ENCODE results near the gene SLC37A2.
A peak's percentile ranks its signal among the peaks of the same experiment; 100 is the strongest.
"Not testable (repeated sequence)": the region's sequence is repeated elsewhere in the genome, so short reads cannot be mapped to it uniquely, and the experiment has no call there.

Gene SLC37A2

GRCh38 chr11:125082611-125083311, 19.7 kb downstream of the SLC37A2 start:
- H3K27ac ChIP-seq: peak overlapping the region; percentile 91
- DNase-seq (ENCODE audit: low read depth, low spot score): peak; percentile 90

GRCh38 chr11:125083312-125084056, 20.4 kb downstream of the SLC37A2 start:
- peak overlapping the region; percentile 91 for H3K27ac ChIP-seq
- DNase-seq (ENCODE audit: low read depth, low spot score): no peak

DNA sequence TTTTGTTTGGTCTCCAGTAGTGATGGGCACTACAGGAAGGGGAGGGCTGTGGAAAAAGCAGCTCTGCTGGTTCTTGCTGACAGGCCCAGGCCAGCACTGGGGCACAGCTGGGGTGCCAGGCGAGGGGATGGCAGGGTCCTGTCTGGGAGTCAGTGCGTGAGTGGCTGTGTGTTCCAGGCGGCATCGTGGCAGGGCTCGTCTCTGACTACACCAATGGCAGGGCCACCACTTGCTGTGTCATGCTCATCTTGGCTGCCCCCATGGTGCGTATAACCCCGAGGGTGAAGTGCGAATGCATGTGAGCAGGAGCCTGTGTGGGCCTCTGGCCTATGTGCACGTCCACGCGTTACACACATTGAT, 20.9 kb downstream of the SLC37A2 start:
- H3K27ac ChIP-seq: peak overlapping the region; percentile 91
- no peak for DNase-seq (ENCODE audit: low read depth, low spot score)

DNA sequence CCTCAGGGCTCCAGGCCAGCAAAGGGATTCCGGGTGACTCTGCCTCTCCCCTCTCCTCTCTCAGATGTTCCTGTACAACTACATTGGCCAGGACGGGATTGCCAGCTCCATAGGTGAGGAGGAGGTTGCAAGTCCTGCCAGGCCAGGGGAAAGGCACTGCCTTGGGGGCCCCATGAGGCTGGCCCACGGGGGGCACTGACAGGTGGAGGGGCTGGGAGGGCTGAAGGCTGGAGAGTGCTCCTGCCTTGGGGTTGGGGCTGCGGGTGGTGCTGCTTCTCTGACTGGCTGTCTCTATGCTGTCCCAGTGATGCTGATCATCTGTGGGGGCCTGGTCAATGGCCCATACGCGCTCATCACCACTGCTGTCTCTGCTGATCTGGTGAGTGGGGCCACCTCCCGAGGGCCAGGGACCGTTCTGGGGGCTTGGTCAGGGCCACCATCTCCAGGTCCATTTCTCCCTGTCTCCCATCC, 21.7 kb downstream of the SLC37A2 start:
- H3K27ac ChIP-seq: no peak overlapping the region
- DNase-seq (ENCODE audit: low read depth, low spot score): no peak

DNA sequence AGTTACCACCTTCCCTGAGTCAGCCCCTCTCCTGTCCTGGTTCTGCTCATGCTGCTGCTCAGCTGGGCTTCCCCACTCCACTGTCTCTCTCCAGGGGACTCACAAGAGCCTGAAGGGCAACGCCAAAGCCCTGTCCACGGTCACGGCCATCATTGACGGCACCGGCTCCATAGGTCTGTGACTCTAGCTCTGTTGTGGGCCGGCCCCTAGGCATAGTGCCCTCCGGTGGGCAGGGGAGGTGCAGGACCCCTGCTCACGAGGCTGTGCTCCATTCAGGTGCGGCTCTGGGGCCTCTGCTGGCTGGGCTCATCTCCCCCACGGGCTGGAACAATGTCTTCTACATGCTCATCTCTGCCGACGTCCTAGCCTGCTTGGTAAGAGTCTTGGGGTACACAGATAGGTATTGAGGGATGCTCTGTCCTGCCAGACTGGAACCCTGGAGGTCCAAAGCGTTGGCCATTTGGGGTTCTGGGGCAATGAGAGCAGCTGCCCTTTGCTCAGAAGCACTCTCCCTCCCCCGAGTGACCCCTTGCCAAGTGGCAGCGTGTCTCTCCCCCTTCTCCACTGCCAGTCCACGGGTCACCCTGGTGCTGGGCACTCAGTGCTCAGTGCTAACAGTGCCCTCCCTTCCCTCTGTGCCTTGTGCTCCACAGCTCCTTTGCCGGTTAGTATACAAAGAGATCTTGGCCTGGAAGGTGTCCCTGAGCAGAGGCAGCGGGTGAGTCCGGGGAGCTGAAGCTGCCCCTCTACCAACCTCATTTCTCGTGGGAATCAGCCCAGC, 22.4 kb downstream of the SLC37A2 start:
- DNase-seq (ENCODE audit: low read depth, low spot score): no peak

DNA sequence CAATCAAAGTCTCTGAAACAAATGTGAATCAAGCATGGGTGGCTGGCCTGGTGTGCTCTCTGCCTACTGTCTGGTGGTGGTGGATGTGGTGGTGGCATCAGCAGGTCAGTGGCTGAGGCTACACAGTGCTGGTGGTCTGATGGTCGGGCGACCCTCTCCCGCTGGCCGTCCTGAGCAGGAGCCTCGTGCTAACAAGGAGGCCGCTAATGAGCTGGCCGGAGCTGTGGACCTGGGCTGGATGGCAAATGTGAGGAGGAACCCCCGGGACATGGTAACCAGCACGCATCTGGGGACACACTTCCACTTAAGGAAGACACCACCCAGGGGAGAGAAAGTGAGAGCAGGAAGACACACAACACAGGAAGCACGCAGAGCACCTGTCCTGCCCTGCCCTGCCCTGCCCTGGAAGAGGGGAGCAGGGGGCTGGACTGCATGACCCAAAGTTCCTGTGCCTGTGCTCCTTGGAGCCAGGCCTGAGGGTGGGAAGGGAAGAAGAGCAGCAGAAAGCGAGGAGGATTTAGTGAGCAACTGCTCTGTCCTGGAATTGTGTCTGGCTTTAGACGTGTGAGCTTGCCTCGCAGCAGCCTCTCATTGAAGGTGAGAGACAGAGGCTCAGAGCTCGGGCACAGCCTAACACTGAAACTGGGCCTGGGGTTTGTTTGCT, 23.7 kb downstream of the SLC37A2 start:
- no peak overlapping the region for H3K27ac ChIP-seq

More for the DNA sequence above, 22.4 kb downstream of the SLC37A2 start:
- H3K27ac ChIP-seq: no peak overlapping the region

GRCh38 chr11:125088123-125088522, 25.0 kb downstream of the SLC37A2 start:
- H3K27ac ChIP-seq: no peak overlapping the region
- no peak for DNase-seq (ENCODE audit: low read depth, low spot score)

More for the DNA sequence above, 23.7 kb downstream of the SLC37A2 start:
- no peak for DNase-seq (ENCODE audit: low read depth, low spot score)

DNA sequence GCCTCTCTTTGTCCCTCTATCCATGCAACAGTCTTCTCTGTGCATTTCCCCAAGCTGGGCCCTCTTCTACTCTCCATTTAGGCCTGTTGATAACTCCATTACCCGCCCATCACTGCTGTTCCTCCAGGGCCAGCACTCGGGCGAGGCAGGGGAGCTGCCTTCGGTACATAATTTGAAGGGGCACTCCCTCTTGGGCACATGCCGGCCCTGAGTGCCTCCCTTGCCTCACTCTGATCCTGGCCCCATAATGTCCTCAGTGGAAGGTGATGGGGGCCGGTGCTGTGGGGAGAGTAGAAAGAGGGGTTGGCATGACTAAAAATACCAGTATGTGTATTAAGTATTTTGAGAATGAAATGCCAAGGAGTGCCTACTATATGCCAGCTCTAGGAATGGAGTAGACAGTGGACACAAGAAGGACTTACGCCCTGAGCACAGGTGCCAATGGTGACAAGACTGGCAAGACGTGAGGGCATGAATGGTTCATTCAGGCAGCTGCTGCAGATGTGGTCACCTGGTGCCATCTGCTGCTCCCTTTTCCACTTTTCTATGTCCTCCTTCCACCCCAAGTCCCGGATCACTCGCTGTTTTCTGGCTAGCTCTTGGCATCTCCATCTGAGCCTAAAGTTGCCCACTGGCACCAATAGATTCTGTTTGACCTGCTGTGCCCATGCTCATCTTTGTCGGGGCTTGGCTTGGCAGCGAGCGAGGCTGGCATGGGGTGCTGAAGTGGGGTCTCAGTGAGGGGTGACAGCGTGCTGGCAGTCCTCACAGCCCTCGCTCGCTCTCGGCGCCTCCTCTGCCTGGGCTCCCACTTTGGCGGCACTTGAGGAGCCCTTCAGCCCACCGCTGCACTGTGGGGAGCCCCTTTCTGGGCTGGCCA, 25.7 kb downstream of the SLC37A2 start:
- no peak for DNase-seq (ENCODE audit: low read depth, low spot score)
- no peak overlapping the region for H3K27ac ChIP-seq

DNA sequence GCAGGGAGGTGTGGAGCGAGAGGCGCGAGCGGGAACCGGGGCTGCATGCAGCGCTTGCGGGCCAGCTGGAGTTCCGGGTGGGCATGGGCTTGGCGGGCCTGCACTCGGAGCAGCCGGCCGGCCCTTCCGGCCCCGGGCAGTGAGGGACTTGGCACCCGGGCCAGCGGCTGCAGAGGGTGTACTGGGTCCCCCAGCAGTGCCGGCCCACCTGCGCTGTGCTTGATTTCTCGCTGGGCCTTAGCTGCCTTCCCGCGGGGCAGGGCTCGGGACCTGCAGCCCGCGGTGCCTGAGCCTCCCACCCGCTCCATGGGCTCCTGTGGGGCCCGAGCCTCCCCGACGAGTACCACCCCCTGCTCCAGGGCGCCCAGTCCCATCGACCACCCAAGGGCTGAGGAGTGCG, 26.4 kb downstream of the SLC37A2 start:
- not testable (repeated sequence) for H3K27ac ChIP-seq; DNase-seq (ENCODE audit: low read depth, low spot score)

DNA sequence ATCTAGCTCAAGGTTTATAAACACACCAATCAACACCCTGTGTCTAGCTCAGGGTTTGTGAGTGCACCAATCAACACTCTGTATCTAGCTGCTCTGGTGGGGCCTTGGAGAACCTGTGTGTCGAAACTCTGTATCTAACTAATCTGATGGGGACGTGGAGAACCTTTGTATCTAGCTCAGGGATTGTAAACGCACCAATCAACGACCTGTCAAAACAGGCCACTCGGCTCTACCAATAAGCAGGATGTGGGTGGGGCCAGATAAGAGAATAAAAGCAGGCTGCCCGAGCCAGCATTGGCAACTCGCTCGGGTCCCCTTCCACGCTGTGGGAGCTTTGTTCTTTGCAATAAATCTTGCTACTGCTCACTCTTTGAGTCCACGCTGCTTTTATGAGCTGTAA, 27.0 kb downstream of the SLC37A2 start:
- H3K27ac ChIP-seq; DNase-seq (ENCODE audit: low read depth, low spot score): not testable (repeated sequence)

DNA sequence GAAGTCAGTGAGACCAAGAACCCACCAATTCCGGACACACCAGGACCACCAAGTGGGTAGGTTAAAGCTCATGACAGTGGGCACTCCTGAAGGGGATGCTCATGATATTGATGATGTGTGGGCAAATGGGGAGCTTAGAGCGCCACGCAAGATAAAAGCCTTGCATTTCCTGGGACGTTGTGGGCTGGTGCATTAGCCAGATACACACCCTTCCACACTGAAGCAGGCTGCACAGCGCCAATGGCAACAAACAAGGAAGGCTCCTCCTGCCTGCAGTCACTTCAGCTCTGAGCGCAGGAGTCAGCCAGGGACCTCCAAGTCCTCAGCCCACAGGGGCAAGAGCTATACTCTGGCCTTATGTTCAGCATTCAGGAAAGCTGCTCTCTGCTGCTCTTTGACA, 27.7 kb downstream of the SLC37A2 start:
- DNase-seq (ENCODE audit: low read depth, low spot score): no peak
- H3K27ac ChIP-seq: peak overlapping the region; percentile 80

DNA sequence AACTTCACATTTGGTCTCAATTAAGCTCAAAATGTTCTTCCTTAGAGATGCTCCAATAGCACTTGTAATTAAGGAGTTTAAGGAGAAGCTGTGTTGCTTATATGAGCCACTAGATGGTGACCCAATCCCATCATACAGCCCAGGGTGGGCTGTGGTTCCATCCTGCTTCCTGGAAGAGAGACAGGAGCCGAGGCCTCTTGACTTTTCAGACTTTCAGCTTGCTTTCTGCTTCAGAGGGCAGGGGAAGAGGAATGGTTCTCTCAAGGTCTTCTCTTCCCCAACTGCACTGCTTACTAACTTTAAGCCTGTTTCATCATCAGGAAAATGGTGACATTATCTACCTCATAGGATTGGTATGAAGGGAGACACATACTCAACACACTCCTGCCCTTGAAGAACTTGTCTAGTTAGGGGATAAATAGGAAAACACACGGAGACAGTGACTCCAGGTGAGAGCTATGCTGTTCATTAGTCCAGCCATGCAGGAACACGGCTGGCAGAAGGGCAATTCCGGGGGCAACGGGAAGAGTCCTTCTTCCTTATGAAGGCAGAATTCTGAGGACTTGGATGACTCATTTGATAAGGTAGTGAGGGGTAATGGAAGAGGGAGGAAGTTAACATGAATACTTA, 28.3 kb downstream of the SLC37A2 start:
- no peak for DNase-seq (ENCODE audit: low read depth, low spot score)
- H3K27ac ChIP-seq: peak overlapping the region; percentile 80

DNA sequence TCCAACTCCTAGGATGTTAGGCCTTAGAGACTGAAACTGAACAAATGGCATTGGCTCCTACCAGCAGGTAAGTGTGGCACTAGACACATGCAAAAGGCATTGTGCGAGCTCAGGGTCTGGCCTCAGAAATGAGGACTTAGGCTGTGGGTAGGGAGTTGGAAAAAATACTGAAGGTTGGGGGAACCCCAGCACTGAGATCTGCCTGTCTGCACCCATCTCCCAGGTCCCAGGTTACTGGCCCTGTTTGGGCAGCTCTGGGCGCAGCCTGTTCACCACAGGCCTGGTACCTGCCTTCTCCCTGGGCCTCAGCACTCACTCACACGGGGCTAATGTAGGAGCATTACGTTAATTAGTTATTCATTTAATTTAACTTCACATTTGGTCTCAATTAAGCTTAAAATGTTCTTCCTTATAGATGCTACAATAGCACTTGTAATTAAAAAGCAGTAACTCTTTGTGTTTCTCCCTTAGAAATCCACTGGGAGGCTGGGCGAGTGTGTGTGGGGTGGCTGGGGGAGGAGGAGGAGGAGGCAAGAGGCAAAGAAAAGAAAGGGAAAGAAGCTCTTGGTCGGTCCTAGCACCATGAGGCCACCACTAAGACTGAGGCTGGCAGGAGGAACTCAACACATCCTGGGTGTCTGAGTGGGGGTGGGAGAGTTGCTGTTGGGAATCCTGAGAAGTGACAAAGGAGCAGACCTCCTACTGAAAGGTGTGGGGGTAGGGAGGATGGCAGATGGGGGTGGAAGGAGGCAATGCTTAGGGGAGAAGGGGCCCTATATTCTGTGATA, 29.0 kb downstream of the SLC37A2 start:
- DNase-seq (ENCODE audit: low read depth, low spot score): no peak
- peak overlapping the region; percentile 80 for H3K27ac ChIP-seq

- H3K27ac ChIP-seq: no peak overlapping the region
- DNase-seq (ENCODE audit: low read depth, low spot score): no peak
Measured at GRCh38 chr11:125092669-125093068, 29.6 kb downstream of the SLC37A2 start.

DNA sequence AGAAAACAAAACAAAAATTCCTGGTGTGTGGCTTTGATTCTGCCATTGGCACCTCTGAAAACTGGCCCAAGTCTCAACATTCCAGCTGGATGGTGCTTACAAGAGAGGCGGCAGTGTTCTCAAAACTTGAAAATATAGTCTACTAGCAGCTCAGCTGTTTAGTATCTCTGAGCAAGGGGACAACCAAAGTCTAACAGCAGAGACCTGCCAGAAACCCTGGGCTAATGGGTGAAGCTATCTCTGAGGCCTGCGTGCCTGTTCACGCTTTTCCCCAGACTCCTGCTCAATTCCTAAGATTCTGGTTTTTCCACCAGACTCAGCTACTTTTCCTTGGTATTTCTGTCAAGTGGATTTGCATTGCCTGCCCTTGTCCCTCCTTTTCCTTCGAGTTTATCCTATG, 30.4 kb downstream of the SLC37A2 start:
- DNase-seq (ENCODE audit: low read depth, low spot score): no peak
- H3K27ac ChIP-seq: no peak overlapping the region

GRCh38 chr11:125094731-125095130, 31.6 kb downstream of the SLC37A2 start:
- no peak overlapping the region for H3K27ac ChIP-seq
- no peak for DNase-seq (ENCODE audit: low read depth, low spot score)

DNA sequence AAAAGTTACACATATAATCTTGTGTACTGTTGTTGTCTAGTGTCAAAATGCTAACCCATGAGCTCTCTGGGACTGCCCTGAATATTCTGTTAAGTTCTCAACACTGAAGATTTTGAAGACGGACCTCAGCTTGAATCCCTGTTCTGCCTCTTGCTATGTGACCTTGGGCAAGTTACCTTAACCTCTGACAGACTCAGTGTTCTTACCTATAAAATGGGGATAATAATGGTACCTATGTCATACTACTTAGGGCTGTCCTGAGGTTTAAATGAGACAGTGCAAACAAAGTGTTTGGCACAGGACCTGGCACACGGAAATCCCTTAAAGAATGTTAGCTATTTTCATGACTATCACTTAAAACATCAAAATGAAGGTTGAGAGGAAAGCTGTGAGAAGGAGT, 37.0 kb downstream of the SLC37A2 start:
- DNase-seq (ENCODE audit: low read depth, low spot score): no peak
- H3K27ac ChIP-seq: no peak overlapping the region

GRCh38 chr11:125101596-125101995, 38.5 kb downstream of the SLC37A2 start:
- H3K27ac ChIP-seq: no peak overlapping the region
- no peak for DNase-seq (ENCODE audit: low read depth, low spot score)

Data from epithelial cell of prostate (primary cell).